T-helper 1 cell treated with Interleukin-12 subunit alpha and Interleukin-12 subunit beta and Interleukin-4 antibody, amounts not matched to agents 30 ng/mL and 1 ng/mL, for 36 hours (primary cell): Measurements from ENCODE around the gene CST2. TPM values are rescaled to one million over a fixed set of nuclear protein-coding genes. Genes with fewer than 3 reads are reported as not detected.
"Not testable (repeated sequence)": the region's sequence is repeated elsewhere in the genome, so short reads cannot be mapped to it uniquely, and the experiment has no call there.

Experiments used
- intact Hi-C: fragments of 100-400 bp; cut with micrococcal nuclease; formaldehyde crosslinking; loops from one replicate; pipeline ENCODE4 v1.15.1; 2024
- total RNA-seq: library from RNA; stranded (reverse); gene quantifications from 2 replicates; pipeline ENCODE4 v1.2.3, GENCODE V29; 2022

The CST2 gene
- not detected in 2 replicates for total RNA-seq

GRCh38 chr20:23826541-23827021, at the start of gene CST2:
Gene CST2 (minus strand): TSS chr20:23826729. CDS start chr20:23826660, 69 bp downstream.
- intact Hi-C loops = no loop called here

- intact Hi-C loops = no loop called here
These were observed 49.2 kb upstream of the CST2 start for GRCh38 chr20:23875606-23876237.

- intact Hi-C loops = no loop called here
These were observed 48.2 kb upstream of the CST2 start for GRCh38 chr20:23874747-23875146.

GRCh38 chr20:23873370-23874015, 47.0 kb upstream of the CST2 start:
- intact Hi-C loops = no loop called here

- intact Hi-C loops = no loop called here
These were observed 45.5 kb upstream of the CST2 start for GRCh38 chr20:23872065-23872464.

- intact Hi-C loops = no loop called here
These were observed 43.9 kb upstream of the CST2 start for GRCh38 chr20:23870461-23870860.

GRCh38 chr20:23869520-23869919, 43.0 kb upstream of the CST2 start:
- intact Hi-C loops = no loop called here

GRCh38 chr20:23868321-23868720, 41.8 kb upstream of the CST2 start:
- intact Hi-C loops = no loop called here

GRCh38 chr20:23867152-23867776, 40.7 kb upstream of the CST2 start:
- intact Hi-C loops = no loop called here

GRCh38 chr20:23860771-23861170, 34.2 kb upstream of the CST2 start:
- intact Hi-C loops = not testable (repeated sequence)

- intact Hi-C loops = no loop called here
These were observed 31.6 kb upstream of the CST2 start for GRCh38 chr20:23857962-23858595.

- intact Hi-C loops = no loop called here
These were observed 30.2 kb upstream of the CST2 start for GRCh38 chr20:23856736-23857135.

GRCh38 chr20:23856226-23856625, 29.7 kb upstream of the CST2 start:
- intact Hi-C loops = no loop called here

GRCh38 chr20:23841693-23842092, 15.2 kb upstream of the CST2 start:
- intact Hi-C loops = no loop called here

- intact Hi-C loops = no loop called here
These were observed 9.2 kb upstream of the CST2 start for GRCh38 chr20:23835716-23836115.

- intact Hi-C loops = no loop called here
These were observed 6.4 kb upstream of the CST2 start for GRCh38 chr20:23832775-23833513.

- intact Hi-C loops = not testable (repeated sequence)
These were observed 5.4 kb upstream of the CST2 start for GRCh38 chr20:23831961-23832360.

- intact Hi-C loops = no loop called here
These were observed 2.8 kb downstream of the CST2 start for GRCh38 chr20:23823621-23824324.

GRCh38 chr20:23823111-23823510, 3.4 kb downstream of the CST2 start:
- intact Hi-C loops = no loop called here

GRCh38 chr20:23820493-23820892, 6.0 kb downstream of the CST2 start:
- intact Hi-C loops = no loop called here

GRCh38 chr20:23811559-23811958, 15.0 kb downstream of the CST2 start:
- intact Hi-C loops = not testable (repeated sequence)
